HG03342 (cell line): ENCODE results near the gene NCOA5.

ENCODE experiments used
- ATAC-seq: cut with Tn5 transposase; IDR thresholded peaks from one replicate; pipeline ENCODE4 v1.9.1; 2021; ENCODE audit warnings: mild to moderate bottlenecking, moderate library complexity; ENCODE audit not compliant: unreplicated experiment

The NCOA5 gene

DNA sequence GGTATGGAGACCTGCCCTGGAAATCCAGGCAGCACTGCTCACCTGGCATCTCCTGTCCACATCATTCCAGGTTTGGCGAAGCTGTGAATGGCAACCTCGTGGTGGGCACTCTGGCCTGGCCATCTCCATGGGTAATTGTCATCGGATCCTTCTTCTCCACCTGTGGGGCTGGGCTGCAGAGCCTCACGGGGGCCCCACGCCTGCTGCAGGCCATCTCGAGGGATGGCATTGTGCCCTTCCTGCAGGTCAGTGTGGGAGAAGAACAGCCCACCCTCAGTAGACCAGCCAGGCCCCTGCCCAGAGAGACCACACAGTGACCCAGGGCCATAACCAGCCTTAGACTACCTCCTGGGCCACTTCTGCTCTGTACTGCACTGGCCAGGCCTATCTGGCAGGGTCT is 44.9 kb downstream of the NCOA5 start:
- no peak for ATAC-seq

DNA sequence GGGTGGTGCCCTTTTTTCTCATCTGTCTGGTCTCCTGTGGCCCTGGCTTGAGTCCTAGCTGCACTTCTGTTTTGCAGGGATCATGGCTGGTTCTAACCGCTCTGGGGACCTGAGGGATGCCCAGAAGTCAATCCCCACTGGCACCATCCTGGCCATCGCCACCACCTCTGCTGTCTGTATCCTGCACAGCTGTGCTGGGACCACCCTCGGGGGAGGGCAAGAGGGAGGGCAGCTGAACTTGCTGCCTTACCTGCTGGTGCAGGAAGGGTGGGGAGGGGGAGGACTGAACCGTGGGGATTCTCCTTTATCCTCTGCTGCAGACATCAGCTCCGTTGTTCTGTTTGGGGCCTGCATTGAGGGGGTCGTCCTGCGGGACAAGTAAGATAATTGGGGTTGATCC is 46.2 kb downstream of the NCOA5 start:
- ATAC-seq = no peak

DNA sequence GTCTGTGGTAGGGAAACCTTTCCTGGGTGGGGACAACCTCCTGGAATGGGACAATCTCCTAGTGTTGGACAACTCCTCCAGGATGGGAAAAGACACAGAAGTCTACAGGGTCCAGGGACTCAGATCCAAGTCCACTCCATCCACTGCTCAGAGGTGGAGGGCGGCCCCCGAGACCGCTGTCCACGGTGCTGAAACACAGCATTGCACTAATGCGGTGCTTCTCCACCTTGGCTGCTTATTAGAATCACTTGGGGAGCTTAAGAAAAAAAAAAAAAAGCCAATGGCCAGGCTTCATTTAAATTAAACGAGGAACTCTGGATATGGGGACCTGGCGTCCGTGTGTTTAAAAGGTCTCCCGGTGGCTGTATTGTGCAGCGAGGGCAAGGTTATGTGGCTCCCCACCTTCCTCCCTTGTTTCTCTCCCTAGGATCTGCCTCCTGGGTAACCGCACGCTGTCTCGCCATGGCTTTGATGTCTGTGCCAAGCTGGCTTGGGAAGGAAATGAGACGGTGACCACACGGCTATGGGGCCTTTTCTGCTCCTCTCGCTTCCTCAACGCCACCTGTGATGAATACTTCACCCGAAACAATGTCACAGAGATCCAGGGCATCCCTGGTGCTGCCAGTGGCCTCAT is 48.7 kb downstream of the NCOA5 start:
- no peak for ATAC-seq

GRCh38 chr20:46037036-46037435 is 52.7 kb downstream of the NCOA5 start:
- ATAC-seq = no peak

DNA sequence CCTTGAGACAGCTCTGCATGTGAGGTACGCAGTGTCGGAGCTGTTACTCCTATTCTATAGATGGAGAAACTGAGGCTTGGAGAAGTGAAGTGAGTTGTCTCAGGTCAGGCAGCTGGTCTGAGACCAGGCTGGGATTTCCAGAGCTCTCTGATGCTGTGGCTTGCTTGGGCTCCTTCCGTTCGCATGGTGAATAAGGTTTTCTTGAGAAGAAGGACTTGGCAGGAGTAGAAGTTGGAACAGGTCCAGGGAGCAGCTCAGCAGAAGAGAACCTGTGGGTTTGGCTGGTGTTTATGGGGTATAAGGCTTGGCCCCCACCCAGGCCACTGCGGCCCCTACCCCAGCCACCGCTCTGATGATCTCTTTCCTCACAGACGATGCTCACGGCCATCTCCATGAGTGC is 53.4 kb downstream of the NCOA5 start:
- ATAC-seq = no peak

GRCh38 chr20:46035713-46036112 is 54.0 kb downstream of the NCOA5 start:
- ATAC-seq = no peak

GRCh38 chr20:46035253-46035652 is 54.5 kb downstream of the NCOA5 start:
- no peak for ATAC-seq

GRCh38 chr20:46034039-46034438 is 55.7 kb downstream of the NCOA5 start:
- no peak for ATAC-seq

- no peak for ATAC-seq
Observed at GRCh38 chr20:46031701-46032254, 58.0 kb downstream of the NCOA5 start.

DNA sequence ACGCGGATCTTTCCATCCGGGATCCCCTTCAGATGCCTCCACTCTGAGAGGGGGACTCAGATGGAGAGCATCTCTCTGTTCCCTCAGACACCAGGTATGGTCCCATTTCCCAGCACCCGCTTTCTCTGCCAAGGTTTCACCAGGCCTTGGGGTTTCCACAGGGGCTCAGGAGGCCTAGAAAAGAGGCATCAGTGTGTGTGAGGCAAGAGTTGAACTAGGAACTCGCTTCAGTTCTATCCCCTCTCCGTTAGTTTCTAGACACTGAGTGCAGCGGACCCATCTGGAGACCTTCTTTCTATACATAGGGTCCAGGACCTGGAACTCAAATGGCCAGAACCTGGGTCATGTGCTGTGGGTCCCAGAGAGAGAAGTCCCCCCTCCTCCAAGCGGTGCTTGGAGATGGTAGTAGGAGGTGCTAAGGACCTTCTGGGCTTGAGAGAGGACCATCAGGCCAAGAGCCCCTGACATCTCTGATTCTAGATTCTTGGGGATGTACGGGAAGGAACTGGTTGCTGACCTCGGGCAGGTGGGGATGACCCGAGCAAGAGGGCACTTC is 58.7 kb downstream of the NCOA5 start:
- ATAC-seq = no peak

DNA sequence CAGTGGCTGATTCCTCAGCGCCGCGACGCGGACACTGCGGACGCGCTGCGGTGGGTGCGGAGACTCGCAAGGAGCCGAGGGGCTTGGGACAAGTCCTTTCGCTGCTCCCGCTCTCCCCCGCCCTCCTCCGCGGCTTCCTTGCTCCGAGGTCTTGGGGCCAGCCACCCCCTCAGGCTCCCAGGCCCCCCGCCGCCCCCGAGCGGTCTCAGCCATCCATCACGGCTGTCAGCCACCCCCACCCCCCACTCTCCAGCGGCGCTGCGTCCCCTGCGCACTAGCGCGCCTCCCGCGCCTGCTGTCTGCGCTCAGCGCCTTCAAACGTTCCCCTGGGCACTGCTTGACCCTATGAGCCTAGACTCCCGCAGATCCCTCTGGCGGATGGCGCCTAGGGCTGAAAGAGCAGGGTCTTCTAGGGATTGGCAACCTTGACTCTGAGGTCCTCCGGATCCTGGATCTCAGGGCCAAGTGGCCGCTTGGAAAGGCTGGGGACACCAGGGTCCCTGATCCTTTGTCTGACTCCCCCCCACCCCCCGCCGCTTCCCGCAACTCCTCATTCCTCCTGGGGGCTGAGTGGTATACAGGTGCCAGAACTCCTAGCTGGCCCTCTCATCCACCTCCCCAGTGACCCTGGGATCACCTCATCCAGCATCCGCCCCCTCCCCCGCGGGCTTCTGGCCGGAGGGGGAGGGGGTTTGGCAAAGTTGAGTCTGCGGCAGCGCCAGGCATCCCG is 59.3 kb downstream of the NCOA5 start:
- ATAC-seq = no peak

GRCh38 chr20:46028772-46029371 is 60.9 kb downstream of the NCOA5 start, which contains the start of gene SLC12A5:
Gene SLC12A5, plus strand, starts transcription at chr20:46029215. Its CDS starts 130 bp downstream, at chr20:46029345.
- ATAC-seq = no peak

- ATAC-seq = no peak
Observed at GRCh38 chr20:46028110-46028509, 61.7 kb downstream of the NCOA5 start.

DNA sequence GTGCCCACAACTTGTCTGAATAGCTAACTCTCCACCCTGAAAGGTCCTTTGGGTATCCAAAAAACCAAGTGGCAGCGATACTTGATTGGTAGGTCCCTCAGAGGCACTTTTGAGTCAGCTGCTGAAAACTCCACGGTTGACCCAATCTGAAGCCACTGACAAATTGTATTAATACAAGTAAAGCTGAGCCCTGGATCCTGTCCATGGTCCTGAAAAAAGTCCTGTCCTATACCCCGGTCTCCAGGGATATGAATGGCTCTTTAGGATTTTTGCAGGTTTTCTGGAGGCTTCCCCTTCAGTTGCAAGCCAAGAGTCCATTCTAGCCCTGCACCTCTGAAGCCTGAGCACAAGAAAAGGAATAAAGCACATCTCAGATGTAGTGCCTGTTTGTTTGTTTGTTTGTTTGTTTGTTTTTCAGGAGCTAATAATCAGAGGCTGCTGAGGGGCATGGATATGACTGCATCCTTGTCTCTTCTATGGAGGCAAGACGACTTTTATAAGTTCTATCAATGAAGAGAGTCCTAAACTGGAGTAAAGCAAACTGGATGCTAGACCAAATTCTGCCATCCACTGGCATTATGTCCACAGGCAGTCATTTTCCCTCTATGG is 62.4 kb downstream of the NCOA5 start:
- ATAC-seq = no peak

- no peak for ATAC-seq
Observed at GRCh38 chr20:46025376-46025783, 64.4 kb downstream of the NCOA5 start.

DNA sequence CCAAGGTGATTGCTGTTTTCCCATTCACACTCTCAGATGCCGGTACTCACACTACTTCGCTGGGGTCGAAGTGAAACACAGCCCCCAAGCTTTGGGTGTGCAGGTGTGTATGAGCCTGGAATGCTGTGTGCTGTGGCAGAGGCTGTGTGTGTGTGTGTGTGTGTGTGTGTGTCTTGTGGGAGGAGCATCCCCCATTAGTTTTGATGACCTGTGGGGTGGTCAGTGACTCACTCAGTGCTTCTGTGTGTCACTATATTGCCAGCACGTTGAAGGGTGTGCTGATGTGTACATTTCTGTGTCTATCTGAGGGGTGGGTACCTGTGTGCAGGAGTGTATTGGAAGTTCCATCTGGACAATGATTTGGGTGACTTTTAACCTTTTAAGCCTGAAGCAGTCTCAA is 65.8 kb downstream of the NCOA5 start:
- no peak for ATAC-seq

DNA sequence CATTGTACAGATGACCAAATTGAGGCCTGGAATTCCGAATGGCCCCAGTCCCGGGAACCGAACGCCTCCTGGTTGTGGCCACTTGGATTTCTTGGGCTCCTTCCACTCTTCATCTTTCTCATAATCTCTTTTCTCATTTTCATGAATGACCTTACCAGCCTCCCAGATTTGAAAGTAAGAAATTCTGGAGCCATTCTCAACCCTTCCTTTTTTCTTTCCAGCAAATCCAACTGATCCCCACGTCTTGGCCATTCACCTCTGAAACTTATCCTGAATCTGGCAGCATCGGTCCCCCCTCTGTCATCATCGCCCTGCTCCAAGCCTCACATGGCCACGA is 66.6 kb downstream of the NCOA5 start:
- no peak for ATAC-seq

DNA sequence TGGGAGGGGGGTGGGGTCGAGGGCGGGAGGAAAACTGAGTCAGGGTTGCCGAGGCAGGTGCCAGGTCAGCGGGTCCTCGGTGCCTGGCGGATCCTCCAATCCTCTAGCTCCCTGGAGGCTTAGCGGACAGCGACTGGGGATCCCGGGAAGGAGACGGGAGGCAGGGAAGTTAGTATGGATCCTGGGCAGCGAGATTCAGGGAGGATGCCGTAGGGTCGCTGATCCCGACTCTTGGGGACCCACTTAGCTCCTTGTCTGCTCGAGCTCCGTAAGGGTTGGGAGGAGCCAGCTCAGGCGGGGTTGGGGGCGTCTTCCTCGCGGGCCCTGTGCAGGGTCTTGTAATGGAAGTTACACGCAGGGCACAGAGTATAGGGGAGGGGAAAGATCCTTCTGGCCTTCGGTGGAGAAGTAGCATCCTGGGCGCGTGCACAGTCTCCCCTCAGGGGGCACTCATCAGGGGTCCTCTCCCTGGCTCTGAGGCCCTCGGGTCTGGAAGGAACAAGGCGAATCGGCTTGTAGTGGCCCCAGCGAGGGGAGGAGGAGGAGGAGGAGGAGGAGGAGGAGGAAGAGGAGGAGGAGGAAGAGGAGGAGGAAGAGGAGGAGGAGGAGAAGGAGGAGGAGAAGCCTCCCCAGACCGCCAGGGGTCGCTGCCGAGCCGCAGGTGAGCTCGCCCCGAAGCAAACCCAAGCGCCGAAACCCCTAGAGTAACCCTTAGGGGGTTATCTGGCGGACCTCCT is 67.2 kb downstream of the NCOA5 start:
- ATAC-seq = no peak

GRCh38 chr20:46021361-46022359 is 68.1 kb downstream of the NCOA5 start:
- ATAC-seq = no peak
